Loucy (cell line): ENCODE measurements around the gene UFD1.

Experiments used
- EZH2phosphoT487 ChIP-seq: fragments of 200-600 bp; IDR thresholded peaks from 2 replicates; pipeline ENCODE4 v1.6.1; 2018; ENCODE audit warnings: antibody characterized with exemption, mild to moderate bottlenecking, moderate library complexity, borderline replicate concordance
- TF ChIP-seq, protein P1 (sequence below): fragments of 200-600 bp; sonication (generic); conservative IDR thresholded peaks from 2 replicates; pipeline ENCODE4 v1.5.1; 2014; ENCODE audit warnings: mild to moderate bottlenecking, antibody characterized with exemption, low read length

DNA sequence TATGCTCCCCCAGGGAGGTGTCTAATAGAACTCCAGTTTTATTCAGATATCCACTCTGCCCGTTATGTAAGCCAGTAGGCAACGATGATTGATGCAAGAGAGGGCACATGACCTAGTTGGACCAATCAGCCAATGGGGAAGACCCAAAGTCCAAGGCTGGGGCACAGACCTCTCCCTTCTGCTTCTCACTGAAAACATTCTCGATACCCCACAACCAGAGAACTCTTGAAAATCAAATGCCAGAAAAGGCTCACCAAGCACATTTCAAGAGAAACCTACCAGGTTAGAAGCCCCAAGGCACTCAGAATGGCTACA is 54.9 kb downstream of the UFD1 start:
- TF ChIP-seq, protein P1, sequence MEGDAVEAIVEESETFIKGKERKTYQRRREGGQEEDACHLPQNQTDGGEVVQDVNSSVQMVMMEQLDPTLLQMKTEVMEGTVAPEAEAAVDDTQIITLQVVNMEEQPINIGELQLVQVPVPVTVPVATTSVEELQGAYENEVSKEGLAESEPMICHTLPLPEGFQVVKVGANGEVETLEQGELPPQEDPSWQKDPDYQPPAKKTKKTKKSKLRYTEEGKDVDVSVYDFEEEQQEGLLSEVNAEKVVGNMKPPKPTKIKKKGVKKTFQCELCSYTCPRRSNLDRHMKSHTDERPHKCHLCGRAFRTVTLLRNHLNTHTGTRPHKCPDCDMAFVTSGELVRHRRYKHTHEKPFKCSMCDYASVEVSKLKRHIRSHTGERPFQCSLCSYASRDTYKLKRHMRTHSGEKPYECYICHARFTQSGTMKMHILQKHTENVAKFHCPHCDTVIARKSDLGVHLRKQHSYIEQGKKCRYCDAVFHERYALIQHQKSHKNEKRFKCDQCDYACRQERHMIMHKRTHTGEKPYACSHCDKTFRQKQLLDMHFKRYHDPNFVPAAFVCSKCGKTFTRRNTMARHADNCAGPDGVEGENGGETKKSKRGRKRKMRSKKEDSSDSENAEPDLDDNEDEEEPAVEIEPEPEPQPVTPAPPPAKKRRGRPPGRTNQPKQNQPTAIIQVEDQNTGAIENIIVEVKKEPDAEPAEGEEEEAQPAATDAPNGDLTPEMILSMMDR, result no peak
- TF ChIP-seq EZH2phosphoT487, result no peak
